Subcutaneous adipose tissue (tissue), 4 donors: ENCODE data around the gene MMS19. TPM values are rescaled to one million over a fixed set of nuclear protein-coding genes. Genes with fewer than 3 reads are reported as not detected.

Experiments used
- CTCF ChIP-seq: fragments of 450-650 bp; IDR thresholded peaks from one replicate; pipeline ENCODE4 v1.5.1; 2016; ENCODE audit warnings: low read depth, mild to moderate bottlenecking, control low read depth, antibody characterized with exemption, moderate library complexity
- total RNA-seq, 4 donors: library from RNA; depleted of rRNA; stranded (reverse); fragments of >200 nt; gene quantifications; one replicate each; pipeline ENCODE4 v1.1.0, GENCODE V29; 2016

The MMS19 gene
- total RNA-seq, 4 donors from 2014 or later = 57.6 to 87.8 (median 76.8) TPM

GRCh38 chr10:97522937-97523336 lies 24.7 kb upstream of the MMS19 start:
- no peak for TF ChIP-seq CTCF

- TF ChIP-seq CTCF = no peak
These were observed 23.8 kb upstream of the MMS19 start for GRCh38 chr10:97522071-97522470.

- no peak for TF ChIP-seq CTCF
These were observed 22.9 kb upstream of the MMS19 start for GRCh38 chr10:97520978-97521761.

- TF ChIP-seq CTCF = no peak
These were observed 22.3 kb upstream of the MMS19 start for GRCh38 chr10:97520520-97520919.

- no peak for TF ChIP-seq CTCF
These were observed 21.1 kb upstream of the MMS19 start for GRCh38 chr10:97519342-97519741.

GRCh38 chr10:97518301-97519043 lies 20.2 kb upstream of the MMS19 start:
- TF ChIP-seq CTCF = no peak

GRCh38 chr10:97517778-97518300 lies 19.6 kb upstream of the MMS19 start:
- no peak for TF ChIP-seq CTCF
